SIG-M5 (cell line): ENCODE measurements around the gene INSC.
"Not testable (repeated sequence)": the region's sequence is repeated elsewhere in the genome, so short reads cannot be mapped to it uniquely, and the experiment has no call there.

Source experiments
- DNase-seq: peaks from one replicate; lab custom pipeline; 2025; lab: John Stamatoyannopoulos, UW

The INSC gene

DNA sequence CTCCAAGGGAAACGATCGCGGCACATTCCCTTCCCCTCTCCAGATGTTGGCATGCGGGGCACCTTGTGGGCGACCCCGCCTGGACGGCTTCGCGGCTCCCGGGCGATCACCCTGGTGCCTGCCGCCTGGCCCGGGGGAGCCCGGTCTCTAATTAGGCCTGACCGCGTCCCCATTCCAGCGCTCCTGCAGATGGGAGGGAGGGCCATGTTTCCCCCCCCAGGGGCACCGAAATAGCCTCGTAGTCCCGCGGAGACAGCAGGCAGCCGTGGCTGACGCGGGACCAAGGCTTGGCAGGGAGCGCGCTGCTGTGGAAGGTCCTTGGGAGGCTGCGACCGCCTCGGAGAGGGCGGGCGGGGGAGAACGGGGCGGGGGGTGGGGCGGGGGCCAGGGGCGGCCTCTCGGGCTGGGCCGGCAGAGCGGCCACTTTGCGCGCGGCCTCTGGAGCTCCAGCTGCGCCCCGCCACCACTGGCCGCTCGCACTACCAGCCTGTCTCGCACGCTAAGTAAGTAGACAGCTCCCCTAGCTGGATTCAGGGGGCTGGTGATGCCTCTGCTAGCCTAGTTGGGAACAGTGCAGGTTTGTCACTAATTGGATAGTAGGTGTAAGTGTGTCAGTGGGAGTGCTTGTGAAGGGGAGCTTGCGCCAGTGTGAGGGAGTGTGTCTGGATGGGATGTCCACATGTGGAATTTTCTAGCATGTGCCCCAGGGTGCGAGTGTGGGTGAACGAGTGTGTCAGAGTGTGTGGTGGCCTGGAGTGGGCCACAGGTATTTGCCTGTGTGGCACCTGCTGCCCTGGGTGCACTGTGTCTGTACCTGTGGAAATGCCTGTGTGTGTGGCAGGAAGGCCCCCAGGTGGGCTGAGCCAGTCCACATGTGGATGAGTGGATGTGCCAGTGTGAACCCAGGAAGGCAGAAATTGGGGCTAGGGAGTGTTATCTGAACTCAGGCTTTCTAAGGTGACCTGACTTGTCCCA is at the start of gene INSC:
Gene INSC, plus strand, starts transcription at position 423 of the 975 bp plus-strand sequence. CDS start 34,252 bp downstream, outside the sequence.
- DNase-seq: no peak

- DNase-seq: not testable (repeated sequence)
Observed at GRCh38 chr11:15069751-15070150, 45.0 kb upstream of the INSC start.

DNA sequence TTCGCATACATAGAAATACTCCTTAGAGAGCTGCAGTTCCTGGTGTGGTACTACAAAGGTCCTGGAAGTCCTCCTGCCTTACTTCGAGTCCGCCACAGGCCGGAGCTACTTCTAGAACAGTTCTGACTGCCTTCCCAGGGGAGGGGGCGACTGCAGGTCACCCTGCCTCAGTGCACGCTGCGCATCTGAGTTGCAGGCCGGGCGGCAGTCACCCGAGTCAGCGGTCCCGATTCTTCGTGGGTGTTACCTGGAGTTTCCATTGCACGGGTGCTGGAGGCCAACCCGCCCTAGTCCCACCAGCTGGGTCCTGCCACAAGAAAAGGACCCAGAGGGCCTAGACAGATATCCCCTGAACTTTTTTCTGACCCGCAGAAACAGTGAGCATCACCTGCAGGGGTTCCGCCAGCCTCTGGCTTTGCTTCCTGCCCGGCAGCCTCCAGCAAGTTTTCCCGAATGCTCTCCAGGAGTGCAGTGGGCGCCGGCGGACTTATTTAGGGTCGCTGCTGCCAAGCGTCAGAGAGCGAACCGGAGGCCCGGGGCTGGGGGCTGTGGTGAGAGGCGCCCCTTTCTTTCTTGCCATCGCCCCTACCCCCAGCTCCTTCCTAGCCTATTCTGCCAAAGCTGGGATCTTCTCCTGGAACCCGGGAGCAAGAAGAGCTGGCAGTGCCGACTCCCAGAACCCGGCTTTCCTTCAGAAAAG is 43.0 kb upstream of the INSC start:
- no peak for DNase-seq

DNA sequence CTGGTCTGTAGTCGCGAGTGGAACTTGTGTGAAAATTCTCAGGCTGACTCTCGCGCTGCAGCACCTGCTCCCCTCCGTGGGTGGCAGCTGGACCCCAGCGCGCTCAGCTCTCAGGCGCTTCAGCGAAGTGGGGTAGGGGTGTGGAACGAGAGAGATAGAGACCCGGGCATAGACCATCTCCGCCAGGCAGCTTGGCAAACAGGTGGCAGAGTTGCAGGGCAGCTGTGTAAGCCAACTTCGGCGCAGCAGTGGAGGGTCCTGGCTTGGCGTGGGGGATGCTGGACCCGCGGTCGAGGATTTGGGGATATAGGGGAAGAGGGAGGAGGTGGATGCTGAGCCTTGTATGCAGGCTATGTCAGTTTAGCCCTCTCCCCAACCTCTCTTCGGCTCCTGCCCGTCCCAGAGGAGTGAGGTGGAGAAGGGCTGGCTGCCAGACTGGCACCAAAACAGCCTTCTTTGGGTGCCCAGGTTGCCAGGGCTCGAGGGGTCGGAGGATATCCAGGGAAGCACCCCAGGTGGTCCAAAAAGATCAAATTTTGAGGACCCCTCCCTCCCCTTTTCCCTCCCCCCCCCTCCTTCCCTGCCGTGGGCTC is 42.1 kb upstream of the INSC start:
- DNase-seq: no peak

GRCh38 chr11:15073361-15074205 is 41.1 kb upstream of the INSC start, which contains the start of gene CALCB:
Gene CALCB (plus strand): TSS chr11:15073593. CDS start chr11:15074719, 1,126 bp downstream.
- DNase-seq: no peak

DNA sequence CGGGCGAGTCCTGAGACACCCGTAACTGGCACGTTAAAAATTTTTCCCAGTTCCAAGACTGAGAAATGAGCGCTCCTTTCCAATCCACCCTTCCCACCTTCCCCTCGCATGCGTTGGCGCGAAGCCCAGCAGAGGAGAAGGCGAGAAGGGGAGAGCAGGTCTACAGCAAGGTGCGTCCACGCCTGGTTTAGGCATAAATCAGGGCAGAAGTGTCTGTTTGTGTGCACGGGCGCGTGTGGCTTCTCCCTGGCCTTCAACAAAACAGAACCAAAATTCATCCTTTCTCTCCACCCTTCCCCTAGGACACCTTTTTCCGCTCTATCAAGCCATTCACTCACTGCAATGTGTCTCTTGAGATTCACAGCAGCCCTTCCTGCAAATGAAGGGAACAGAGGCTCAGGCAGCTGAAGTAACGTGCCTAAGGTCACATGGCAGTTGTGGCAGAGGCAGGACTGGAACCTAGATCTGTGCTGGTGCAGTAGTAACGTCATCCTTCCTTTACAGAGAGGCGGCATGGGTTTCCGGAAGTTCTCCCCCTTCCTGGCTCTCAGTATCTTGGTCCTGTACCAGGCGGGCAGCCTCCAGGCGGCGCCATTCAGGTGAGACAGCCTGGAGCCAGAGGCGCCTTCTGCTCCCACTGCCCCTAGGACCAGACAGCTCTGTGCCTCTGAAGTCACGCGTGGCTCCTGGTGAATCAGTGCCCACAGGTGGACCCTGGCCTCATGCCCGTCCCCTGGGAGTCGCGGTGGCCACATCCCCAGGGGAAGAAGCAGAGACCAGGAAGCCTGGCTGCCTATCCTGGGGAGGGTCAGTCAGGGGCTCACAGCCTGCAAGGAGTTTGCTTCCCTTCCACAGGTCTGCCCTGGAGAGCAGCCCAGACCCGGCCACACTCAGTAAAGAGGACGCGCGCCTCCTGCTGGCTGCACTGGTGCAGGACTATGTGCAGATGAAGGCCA is 40.2 kb upstream of the INSC start:
- no peak for DNase-seq

DNA sequence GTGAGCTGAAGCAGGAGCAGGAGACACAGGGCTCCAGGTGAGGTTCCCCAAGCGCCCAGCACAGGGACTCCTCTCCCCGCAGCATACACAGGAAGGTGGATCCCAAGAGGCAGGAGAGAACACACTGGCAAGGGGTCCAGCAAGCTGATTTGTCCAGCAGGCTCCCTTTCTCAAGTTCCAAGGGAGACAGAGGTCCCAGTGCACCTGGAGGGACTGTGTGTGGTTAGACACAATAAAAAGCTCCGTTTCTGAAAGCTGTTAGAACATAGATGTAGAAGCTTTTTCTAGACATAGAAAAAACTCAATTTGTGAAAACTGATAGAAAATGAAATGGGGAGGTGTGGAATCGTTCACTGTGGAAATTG is 39.6 kb upstream of the INSC start:
- no peak for DNase-seq

DNA sequence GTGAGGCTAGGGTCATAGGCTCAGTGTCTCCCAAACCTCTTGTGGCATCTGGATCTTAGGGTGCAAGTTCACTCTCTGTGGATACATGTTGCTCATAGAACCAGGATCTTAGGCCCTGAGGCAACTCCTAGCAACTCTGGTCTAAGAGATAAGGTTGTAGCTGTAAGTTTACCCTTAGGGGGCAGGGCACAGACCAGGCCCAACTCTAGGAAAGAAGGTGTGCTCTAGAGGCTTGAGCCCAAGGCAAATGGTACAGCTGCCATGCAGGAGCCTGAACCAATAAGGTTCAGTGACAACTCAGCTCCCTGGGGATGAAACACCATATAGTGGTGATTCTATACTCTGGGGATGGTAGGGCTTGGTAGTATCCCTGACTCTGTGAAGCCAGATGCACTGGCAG is 23.5 kb upstream of the INSC start:
- DNase-seq: no peak

GRCh38 chr11:15091625-15092024 is 23.1 kb upstream of the INSC start:
- DNase-seq: no peak

DNA sequence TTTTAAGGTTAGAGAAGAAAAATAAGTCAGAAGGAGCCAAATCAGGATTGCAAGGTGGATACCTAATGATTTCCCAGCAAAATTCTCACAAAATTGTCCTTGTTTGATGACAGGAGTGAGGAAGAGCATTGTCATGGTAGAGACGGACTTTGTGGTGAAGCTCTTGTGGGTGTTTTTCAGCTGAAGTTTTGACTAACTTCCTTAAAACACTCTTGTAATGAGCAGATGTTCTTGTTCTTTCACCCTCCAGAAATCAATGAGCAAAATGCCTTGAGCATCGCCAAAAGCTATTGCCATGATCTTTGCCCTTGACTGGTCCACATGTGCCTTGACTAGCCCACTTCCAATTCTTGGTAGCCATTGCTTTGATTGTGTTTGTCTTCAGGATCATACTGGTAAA is 21.3 kb upstream of the INSC start:
- DNase-seq: no peak

- no peak for DNase-seq
Observed at GRCh38 chr11:15095736-15096228, 18.9 kb upstream of the INSC start.

DNA sequence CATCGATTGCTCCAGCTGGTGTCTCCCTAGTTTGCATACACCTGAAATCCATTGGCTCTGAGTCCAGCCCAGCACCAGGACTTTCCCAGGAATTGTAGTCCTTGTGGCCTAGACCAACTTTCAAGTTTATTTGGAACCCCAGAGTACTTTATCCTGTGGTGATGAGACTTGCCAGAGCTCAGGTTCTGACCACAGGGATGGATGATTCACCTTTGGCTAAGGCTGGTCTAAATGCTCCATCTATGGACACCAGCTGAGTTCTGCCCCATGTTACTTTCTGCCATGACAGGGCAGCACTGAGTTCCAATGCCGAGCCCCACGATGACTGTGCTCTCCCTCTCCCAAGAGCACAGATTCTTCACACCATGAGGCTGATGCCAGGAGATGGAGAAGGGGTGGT is 17.3 kb upstream of the INSC start:
- no peak for DNase-seq

DNA sequence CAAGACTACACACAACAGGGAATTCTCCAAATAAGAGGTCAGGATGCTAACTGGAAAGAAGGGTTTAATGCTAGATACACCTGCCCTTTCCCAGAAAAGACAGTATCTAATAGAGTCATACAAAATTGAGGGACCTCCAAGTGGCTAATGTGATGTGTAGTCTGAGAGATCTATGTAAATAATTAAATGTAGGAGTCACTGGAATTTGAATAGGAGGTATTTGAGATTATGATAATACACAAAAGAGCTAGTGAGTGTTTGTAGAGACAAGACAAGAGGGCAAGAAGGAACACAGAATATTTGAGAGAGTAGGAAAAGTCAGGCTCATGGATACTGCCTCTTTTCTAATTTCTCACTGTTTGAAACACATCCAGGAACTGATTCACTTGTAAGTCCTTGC is 15.5 kb upstream of the INSC start:
- no peak for DNase-seq

- no peak for DNase-seq
Observed at GRCh38 chr11:15101072-15101709, 13.5 kb upstream of the INSC start.

- DNase-seq: no peak
Observed at GRCh38 chr11:15104166-15104565, 10.6 kb upstream of the INSC start.

DNA sequence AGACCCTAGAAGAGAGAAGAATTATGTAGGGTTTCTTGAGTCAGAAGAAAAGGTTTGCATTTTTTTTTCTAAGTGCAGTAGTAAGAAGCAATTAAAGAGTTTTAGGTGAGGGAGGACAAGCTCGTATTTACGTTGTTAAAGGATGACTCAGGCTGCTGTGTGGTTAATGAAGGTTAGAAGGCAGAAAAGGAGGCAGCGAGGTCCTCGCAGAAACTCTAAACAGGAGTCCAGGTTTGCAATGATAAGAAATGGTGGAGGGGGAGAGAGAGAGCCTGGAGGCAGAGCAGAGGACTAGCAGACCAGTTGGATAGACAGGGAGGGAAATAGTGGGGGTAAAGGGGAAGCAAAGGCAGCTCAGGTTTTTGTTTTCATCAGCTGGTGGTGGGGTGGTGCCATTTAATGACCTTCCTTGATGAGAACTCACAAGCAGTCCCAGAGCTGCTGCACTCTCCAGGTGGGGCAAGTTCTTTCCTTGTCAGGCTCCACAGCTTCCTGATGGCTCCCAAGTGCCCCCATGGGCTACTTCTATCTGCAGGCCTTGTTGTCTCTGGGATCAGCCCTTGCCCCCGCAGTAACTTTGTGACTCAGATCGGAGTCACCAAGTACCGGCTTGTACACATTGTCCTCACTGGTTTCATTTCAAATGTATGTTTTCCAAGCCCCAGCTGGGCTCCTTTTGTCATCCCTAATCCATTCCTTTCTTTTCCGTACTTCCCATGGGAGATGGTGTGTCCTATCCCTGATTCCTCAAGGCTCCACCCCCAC is 8.3 kb upstream of the INSC start:
- DNase-seq: no peak

DNA sequence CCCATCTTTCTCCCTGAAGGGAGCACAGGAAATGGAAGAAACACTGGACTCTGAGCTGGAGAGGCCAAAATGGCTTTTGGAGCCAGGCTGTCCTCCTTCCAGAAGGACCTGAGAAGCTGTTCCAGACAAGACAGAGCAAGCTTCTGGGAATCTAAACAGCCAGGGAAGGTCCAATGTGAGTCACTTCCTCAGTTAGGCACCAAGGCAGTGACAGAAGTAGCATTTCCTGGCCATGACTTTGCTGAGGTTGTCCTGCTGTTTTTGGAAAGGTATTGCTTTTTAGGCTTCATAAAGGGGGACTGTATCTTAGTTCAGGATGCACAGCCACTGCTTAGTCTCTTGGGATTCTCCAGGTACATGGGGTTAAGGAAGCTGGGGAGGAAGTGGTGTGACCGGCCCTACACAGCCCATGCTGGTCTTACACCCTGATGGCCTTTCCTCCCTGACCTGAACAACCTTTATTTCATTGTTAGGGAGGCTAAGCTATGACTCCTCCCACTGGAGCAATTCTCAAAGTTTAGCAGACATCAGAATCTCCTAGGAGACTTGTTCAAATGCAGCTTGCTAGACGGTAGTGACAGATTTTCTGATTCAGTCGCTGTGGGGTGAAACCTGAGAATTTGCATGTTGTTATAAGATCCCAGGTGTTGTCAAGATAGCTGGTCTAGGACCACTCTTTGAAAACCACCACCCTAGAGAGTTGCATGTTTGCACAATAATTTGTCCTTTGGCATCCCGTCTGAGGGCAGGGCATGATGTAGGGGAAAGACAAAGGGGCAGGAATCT is 6.8 kb upstream of the INSC start:
- DNase-seq: no peak

- no peak for DNase-seq
Observed at GRCh38 chr11:15108592-15109130, 6.1 kb upstream of the INSC start.
